HCT116 (cell line): Measurements from ENCODE around the gene HMCN2. TPM values are rescaled to one million over a fixed set of nuclear protein-coding genes. Genes with fewer than 3 reads are reported as not detected.

Source experiments
- ATAC-seq: fragments of 200-7000 bp; cut with Tn5 transposase; 2 replicates; pipeline ENCODE4 v1.9.1; 2020; ENCODE audit warnings: mild to moderate bottlenecking, moderate library complexity
- BruUV-seq: library from RNA; stranded (reverse); fragments of 400-500 nt; replicated peaks from 2 replicates; lab custom pipeline; 2021; lab: Mats Ljungman, UMichigan
- CTCF ChIA-PET: fragments of 300-600 bp; sonication (Branson Sonifier 250); formaldehyde crosslinking; loops from one replicate; lab custom pipeline; 2021; ENCODE audit warnings: antibody characterized with exemption; lab: Charles Lee
- POLR2A ChIA-PET: fragments of 300-600, 350-600 bp; sonication (Branson Sonifier 250); formaldehyde crosslinking; loops from one replicate; lab custom pipeline; 2021; ENCODE audit warnings: antibody characterized with exemption; lab: Charles Lee
- RAD21 ChIA-PET, 2 experiments: fragments of 300-600 bp; sonication (Branson Sonifier 250); formaldehyde crosslinking; loops; one replicate each; lab custom pipeline; 2023; ENCODE audit warnings: low total read pairs in 2 of 2; ENCODE audit not compliant: uncharacterized antibody in 2 of 2, unreplicated experiment in 2 of 2, low non-redundant PET in 1 of 2; lab: Charles Lee
- DNase-seq: peaks from one replicate; pipeline ENCODE4 v3.0.0-alpha.2; 2010; ENCODE audit warnings: low read depth, low spot score
- H2AFZ ChIP-seq: fragments of 200-600 bp; shearing (Covaris generic), sonication (generic); 2 replicates; pipeline ENCODE4 v1.6.1; 2017; ENCODE audit warnings: low read depth, mixed run types, mixed read lengths, antibody characterized with exemption, low read length; ENCODE audit not compliant: poor library complexity, severe bottlenecking
- H3K27ac ChIP-seq: 2 replicates; pipeline ENCODE4 v1.5.1; 2012; ENCODE audit warnings: low read depth, low read length
- H3K27me3 ChIP-seq: fragments of 200-600 bp; sonication (generic); 2 replicates; pipeline ENCODE4 v1.6.1; 2016; ENCODE audit warnings: mixed run types, low read length, mixed read lengths; ENCODE audit not compliant: insufficient read depth
- H3K36me3 ChIP-seq, 2 experiments: fragments of 200-500 bp in 1 of 2; fragments of 200-600 bp in 1 of 2; sonication (Bioruptor generic) in 1 of 2; sonication (generic) in 1 of 2; 2 replicates each; pipeline versions ENCODE4 v1.5.1 to v1.6.1; 2014 to 2016; ENCODE audit warnings: low read length in 2 of 2, inconsistent platforms in 1 of 2, mixed read lengths in 1 of 2, mixed run types in 1 of 2; ENCODE audit not compliant: insufficient read depth in 2 of 2, control insufficient read depth in 1 of 2
- H3K4me1 ChIP-seq, 2 experiments: fragments of 200-600 bp in 1 of 2; sonication (generic) in 1 of 2; 2 replicates each; pipeline versions ENCODE4 v1.5.1 to v1.6.1; 2012 to 2017; ENCODE audit warnings: low read length in 2 of 2, inconsistent platforms in 1 of 2, mild to moderate bottlenecking in 1 of 2, mixed read lengths in 1 of 2, mixed run types in 1 of 2, moderate library complexity in 1 of 2; ENCODE audit not compliant: insufficient read depth in 2 of 2, control insufficient read depth in 1 of 2
- H3K4me2 ChIP-seq: fragments of 200-600 bp; sonication (generic); 2 replicates; pipeline ENCODE4 v1.6.1; 2017; ENCODE audit warnings: mixed run types, low read length, mixed read lengths
- H3K4me3 ChIP-seq, 2 experiments: fragments of 200-600 bp in 1 of 2; sonication (generic) in 1 of 2; replicated peaks in 1 of 2; 2 replicates each; pipeline ENCODE4 v1.5.1; 2011 to 2016; ENCODE audit warnings: low read length in 2 of 2, control low read depth in 1 of 2, low read depth in 1 of 2, mild to moderate bottlenecking in 1 of 2, mixed read lengths in 1 of 2, mixed run types in 1 of 2
- H3K79me2 ChIP-seq: fragments of 200-600 bp; sonication (generic); 2 replicates; pipeline ENCODE4 v1.6.1; 2017; ENCODE audit warnings: mild to moderate bottlenecking, mixed run types, low read length, moderate library complexity, mixed read lengths; ENCODE audit not compliant: insufficient read depth
- H3K9ac ChIP-seq: fragments of 200-600 bp; sonication (generic); 2 replicates; pipeline ENCODE4 v1.6.1; 2016; ENCODE audit warnings: low read length, mixed read lengths
- H3K9me2 ChIP-seq: fragments of 200-600 bp; sonication (generic), shearing (Covaris generic); 2 replicates; pipeline ENCODE4 v1.6.1; 2017; ENCODE audit warnings: mixed run types, mild to moderate bottlenecking, moderate library complexity; ENCODE audit not compliant: insufficient read depth
- H3K9me3 ChIP-seq, 2 experiments: fragments of 200-500 bp in 1 of 2; fragments of 200-600 bp in 1 of 2; sonication (Bioruptor generic) in 1 of 2; sonication (generic) in 1 of 2; 2 replicates each; pipeline ENCODE4 v1.6.1; 2014 to 2017; ENCODE audit warnings: low read length in 2 of 2, mixed read lengths in 2 of 2, inconsistent platforms in 1 of 2, low read depth in 1 of 2, mild to moderate bottlenecking in 1 of 2, mixed run types in 1 of 2, moderate library complexity in 1 of 2; ENCODE audit not compliant: control insufficient read depth in 1 of 2, insufficient read depth in 1 of 2
- H4K20me1 ChIP-seq: fragments of 200-600 bp; sonication (generic), shearing (Covaris generic); 2 replicates; pipeline ENCODE4 v1.6.1; 2017; ENCODE audit warnings: mixed run types, mild to moderate bottlenecking, moderate library complexity; ENCODE audit not compliant: insufficient read depth
- ATF3 ChIP-seq: IDR thresholded peaks from 2 replicates; pipeline ENCODE4 v1.6.1; 2012
- CBX3 ChIP-seq: IDR thresholded peaks from 2 replicates; pipeline ENCODE4 v1.6.1; 2012; ENCODE audit warnings: low read depth
- CEBPB ChIP-seq: IDR thresholded peaks from 2 replicates; pipeline ENCODE4 v1.6.1; 2012; ENCODE audit warnings: low read depth
- EGR1 ChIP-seq: IDR thresholded peaks from 2 replicates; pipeline ENCODE4 v1.6.1; 2012; ENCODE audit warnings: low read depth
- ELF1 ChIP-seq: IDR thresholded peaks from 2 replicates; pipeline ENCODE4 v1.6.1; 2012; ENCODE audit warnings: low read depth, borderline replicate concordance
- EZH2 ChIP-seq: fragments of 200-600 bp; sonication (generic); IDR thresholded peaks from 2 replicates; pipeline ENCODE4 v1.6.1; 2017; ENCODE audit warnings: antibody characterized with exemption, mixed run types
- EZH2phosphoT487 ChIP-seq: fragments of 200-600 bp; IDR thresholded peaks from 2 replicates; pipeline ENCODE4 v1.6.1; 2018; ENCODE audit warnings: antibody characterized with exemption, borderline replicate concordance
- FOSL1 ChIP-seq: IDR thresholded peaks from 2 replicates; pipeline ENCODE4 v1.6.1; 2012; ENCODE audit warnings: low read depth
- JUND ChIP-seq: IDR thresholded peaks from 2 replicates; pipeline ENCODE4 v1.6.1; 2012
- POLR2A ChIP-seq: IDR thresholded peaks from 2 replicates; pipeline ENCODE4 v1.7.0; 2011; ENCODE audit warnings: borderline replicate concordance; ENCODE audit not compliant: insufficient read depth, insufficient read length; ENCODE audit errors: extremely low read depth
- RAD21 ChIP-seq: IDR thresholded peaks from 2 replicates; pipeline ENCODE4 v1.6.1; 2012; ENCODE audit warnings: low read depth, mild to moderate bottlenecking
- REST ChIP-seq: IDR thresholded peaks from 2 replicates; pipeline ENCODE4 v1.6.1; 2012; ENCODE audit warnings: low read depth
- SP1 ChIP-seq: IDR thresholded peaks from 2 replicates; pipeline ENCODE4 v1.6.1; 2012; ENCODE audit warnings: low read depth
- SRF ChIP-seq: IDR thresholded peaks from 2 replicates; pipeline ENCODE4 v1.6.1; 2012; ENCODE audit warnings: low read depth
- TCF7L2 ChIP-seq: IDR thresholded peaks from 2 replicates; pipeline ENCODE4 v1.7.0; 2011; ENCODE audit warnings: borderline replicate concordance, inconsistent platforms; ENCODE audit not compliant: insufficient read depth, insufficient read length; ENCODE audit errors: extremely low read depth
- YY1 ChIP-seq: IDR thresholded peaks from 2 replicates; pipeline ENCODE4 v1.6.1; 2011; ENCODE audit warnings: low read length, low read depth, moderate library complexity, mild to moderate bottlenecking; ENCODE audit not compliant: insufficient replicate concordance; ENCODE audit errors: extremely low read depth
- ZBTB33 ChIP-seq: IDR thresholded peaks from 2 replicates; pipeline ENCODE4 v1.6.1; 2011; ENCODE audit warnings: mild to moderate bottlenecking, low read length, moderate library complexity; ENCODE audit not compliant: insufficient replicate concordance; ENCODE audit errors: extremely low read depth
- ZFX ChIP-seq: fragments of 450-650 bp; IDR thresholded peaks from 2 replicates; pipeline ENCODE4 v1.6.1; 2017
- ZNF274 ChIP-seq: fragments of 200-500 bp; sonication (Bioruptor generic); IDR thresholded peaks from 2 replicates; pipeline ENCODE4 v1.6.1; 2014; ENCODE audit warnings: mild to moderate bottlenecking, low read depth, low read length, inconsistent platforms
- intact Hi-C: fragments of 100-400 bp; cut with micrococcal nuclease; formaldehyde crosslinking; loops from 2 replicates; pipeline ENCODE4 v1.10.0; 2022
- total RNA-seq: library from RNA; stranded (reverse); gene quantifications from one replicate; pipeline ENCODE4 v1.2.1, GENCODE V29; 2021; ENCODE audit not compliant: unreplicated experiment
- TF ChIP-seq, protein P1 (sequence below): IDR thresholded peaks from 2 replicates; pipeline ENCODE4 v1.6.1; 2012

The HMCN2 gene
- total RNA-seq, 1 experiment from 2014 or later: 0.22 TPM

DNA sequence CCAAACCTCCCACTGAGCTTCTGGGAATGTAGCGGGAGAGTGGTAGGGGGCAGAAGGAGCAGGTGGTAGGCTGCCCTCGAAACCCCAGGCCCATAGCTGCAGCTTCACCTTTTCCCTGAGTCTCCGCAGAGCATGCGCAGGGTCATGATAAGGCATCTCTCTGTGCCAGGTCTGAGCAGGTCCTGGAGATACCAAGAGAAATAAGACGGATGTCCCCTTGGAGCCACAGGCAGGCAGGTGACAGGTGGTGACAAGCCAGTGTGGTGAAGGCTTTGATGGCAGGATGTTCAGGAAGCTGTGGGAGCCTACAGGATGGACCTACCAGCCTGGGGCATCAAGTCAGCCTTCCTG lies 68.1 kb downstream of the HMCN2 start:
- H4K20me1 ChIP-seq: no peaks in the 10 kb centered on the region
- peaks cover 13% of the 10 kb centered on the region; the same call in 1 of the 2 replicates for H3K27me3 ChIP-seq
- H3K27ac ChIP-seq: no peak overlapping the region
- H3K4me1 ChIP-seq: peaks cover 0 to 8% of the 10 kb centered on the region in 2 experiments; a peak in 2 of 4 replicates
- H3K9ac ChIP-seq: no peak overlapping the region
- ChIA-PET CTCF (no interaction called here), RAD21 (no interaction called here), POLR2A (interaction anchor here (0.7 kb wide), 1 partner anchor 664 kb away, joined by 4 read pairs; no protein-coding TSS in a partner anchor)
- no peak for TF ChIP-seq POLR2A
- no peak for TF ChIP-seq ZFX
- TF ChIP-seq, protein P1, sequence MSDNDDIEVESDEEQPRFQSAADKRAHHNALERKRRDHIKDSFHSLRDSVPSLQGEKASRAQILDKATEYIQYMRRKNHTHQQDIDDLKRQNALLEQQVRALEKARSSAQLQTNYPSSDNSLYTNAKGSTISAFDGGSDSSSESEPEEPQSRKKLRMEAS: no peak
- no peak for TF ChIP-seq EGR1
- TF ChIP-seq CEBPB: no peak
- no peak for TF ChIP-seq EZH2phosphoT487
- no peak for TF ChIP-seq CBX3
- TF ChIP-seq ZNF274: no peak
- no peak for TF ChIP-seq FOSL1
- TF ChIP-seq ZBTB33: no peak
- TF ChIP-seq SRF: no peak
- TF ChIP-seq ELF1: no peak
- no peak for TF ChIP-seq RAD21
- TF ChIP-seq JUND: no peak
- no peak for TF ChIP-seq TCF7L2
- TF ChIP-seq YY1: no peak
- TF ChIP-seq EZH2: no peak
- TF ChIP-seq REST: no peak
- no peak for TF ChIP-seq SP1
- no peak for TF ChIP-seq ATF3
- ATAC-seq (no peak), DNase-seq (no peak)
- intact Hi-C loops: no loop called here
- H3K9me3 ChIP-seq: no peaks in the 10 kb centered on the region
- no TSS peak for BruUV-seq
- no peak overlapping the region for H2AFZ ChIP-seq
- H3K4me3 ChIP-seq: no peak overlapping the region
- no peaks in the 10 kb centered on the region for H3K9me2 ChIP-seq
- no peaks in the 10 kb centered on the region for H3K36me3 ChIP-seq
- no peak overlapping the region for H3K4me2 ChIP-seq
- no peaks in the 10 kb centered on the region for H3K79me2 ChIP-seq
